ENCODE measurements around the gene DPP6.

DNA sequence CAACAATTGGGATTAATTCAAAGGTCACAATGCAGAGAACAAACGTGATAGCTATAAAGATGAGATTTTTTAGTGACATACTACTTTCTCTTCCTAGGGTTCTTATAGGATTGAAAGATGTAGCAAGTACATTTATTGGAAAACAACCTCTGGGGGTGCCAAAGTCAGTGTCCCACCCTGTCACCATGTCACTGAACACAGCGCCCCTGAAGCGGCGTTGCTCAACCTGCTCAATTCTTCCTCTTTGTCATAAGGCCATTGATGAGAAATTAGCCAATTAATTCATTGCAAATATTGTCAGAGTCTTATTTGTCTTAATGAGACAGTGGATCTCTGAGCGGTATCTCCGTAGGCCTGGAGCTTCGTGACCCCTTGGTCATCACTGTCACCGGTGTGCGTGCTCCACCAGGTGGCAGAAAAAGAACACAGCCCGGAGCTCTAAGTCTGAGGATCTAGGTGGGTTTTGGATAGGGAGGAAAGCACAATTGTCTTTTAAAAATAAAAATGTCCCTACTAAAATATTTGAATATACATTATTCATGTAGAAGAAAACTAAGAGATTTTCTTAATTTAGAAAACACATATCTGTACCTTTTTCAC, 588.2 kb downstream of the DPP6 start:
- TF ChIP-seq EZH2 (IDR thresholded peaks at IDR 0.05; ENCODE audit: insufficient read depth, low read length) = no peak
- TF ChIP-seq, protein P1, sequence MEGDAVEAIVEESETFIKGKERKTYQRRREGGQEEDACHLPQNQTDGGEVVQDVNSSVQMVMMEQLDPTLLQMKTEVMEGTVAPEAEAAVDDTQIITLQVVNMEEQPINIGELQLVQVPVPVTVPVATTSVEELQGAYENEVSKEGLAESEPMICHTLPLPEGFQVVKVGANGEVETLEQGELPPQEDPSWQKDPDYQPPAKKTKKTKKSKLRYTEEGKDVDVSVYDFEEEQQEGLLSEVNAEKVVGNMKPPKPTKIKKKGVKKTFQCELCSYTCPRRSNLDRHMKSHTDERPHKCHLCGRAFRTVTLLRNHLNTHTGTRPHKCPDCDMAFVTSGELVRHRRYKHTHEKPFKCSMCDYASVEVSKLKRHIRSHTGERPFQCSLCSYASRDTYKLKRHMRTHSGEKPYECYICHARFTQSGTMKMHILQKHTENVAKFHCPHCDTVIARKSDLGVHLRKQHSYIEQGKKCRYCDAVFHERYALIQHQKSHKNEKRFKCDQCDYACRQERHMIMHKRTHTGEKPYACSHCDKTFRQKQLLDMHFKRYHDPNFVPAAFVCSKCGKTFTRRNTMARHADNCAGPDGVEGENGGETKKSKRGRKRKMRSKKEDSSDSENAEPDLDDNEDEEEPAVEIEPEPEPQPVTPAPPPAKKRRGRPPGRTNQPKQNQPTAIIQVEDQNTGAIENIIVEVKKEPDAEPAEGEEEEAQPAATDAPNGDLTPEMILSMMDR (IDR thresholded peaks at IDR 0.05; ENCODE audit: insufficient read depth, low read depth, low read length) = no peak
